ENCODE results near the gene NOS2.
"Not testable (repeated sequence)": the region's sequence is repeated elsewhere in the genome, so short reads cannot be mapped to it uniquely, and the experiment has no call there.

Gene NOS2

DNA sequence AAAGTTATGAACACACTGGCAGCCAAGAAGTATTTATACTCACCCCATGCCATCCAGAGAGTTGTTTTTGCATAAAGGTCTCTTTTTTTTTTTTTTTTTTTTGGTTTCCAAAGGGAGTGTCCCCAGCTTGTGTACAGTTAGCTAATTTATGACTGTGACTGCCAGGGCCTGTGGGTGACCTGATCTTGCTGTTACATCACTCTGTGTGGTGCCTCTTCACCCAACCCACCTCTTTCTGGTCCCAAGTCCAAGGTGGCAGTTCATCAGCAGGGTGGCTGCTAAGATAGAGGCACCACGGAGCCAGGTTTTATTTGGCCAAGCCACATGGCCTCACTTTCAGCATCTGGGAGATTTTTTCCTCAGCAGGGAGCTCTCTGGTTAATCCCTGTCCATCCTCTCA lies at the start of gene NOS2:
Gene NOS2, minus strand, starts transcription at position 8 of the 400 bp plus-strand sequence. CDS start 1,720 bp downstream, outside the sequence.
- DNase-seq, result no peak

DNA sequence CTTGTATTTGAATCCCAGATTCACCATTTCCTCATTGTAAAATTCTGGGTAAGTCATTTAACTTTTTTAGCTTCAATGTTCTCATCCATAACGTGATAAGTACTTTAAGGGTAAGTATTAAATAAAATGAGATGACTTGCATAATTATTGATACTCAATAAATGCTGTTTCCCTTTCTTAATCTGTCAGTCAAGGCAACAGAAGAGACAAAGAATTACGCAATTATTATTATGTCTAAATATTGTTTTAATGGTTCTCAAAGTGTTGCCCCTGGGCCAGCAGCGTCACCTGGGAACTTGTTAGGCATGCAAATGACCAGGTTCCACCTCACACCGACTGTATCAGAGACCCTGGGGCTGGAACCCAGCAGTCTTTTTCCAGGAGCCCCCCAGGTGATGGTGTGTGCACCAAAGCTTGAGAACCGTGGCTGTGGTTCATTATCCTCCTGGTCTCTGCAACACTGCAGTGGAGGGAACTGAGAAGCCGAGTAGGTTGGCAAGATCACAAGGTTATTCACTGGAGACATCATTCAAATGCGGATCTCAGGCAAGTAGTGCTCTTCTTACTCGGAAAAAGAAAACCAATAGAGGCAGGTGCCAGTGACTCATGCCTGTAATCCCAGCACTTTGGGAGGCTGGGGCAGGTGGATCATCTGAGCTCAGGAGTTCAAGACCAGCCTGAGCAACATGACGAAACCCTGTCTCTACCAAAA lies 49.3 kb upstream of the NOS2 start:
- DNase-seq, result no peak

DNA sequence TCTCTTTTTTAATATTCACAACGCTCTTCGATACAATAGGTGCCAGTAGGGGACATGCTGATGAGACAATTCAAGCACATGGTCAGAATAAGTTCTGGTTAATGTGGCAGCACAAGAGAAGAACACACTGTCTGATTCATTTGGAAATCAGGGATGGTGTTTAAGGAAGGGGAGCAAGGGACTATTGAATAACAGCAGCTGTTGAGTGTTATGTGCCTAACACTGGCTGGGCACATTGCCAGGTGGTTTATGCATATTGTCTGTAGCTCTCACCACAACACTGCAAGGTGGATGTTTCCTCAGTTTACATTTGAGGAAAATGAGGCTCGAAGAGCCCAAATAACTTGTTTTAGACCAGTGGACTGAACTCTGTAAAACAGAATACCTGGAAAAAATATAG lies 48.6 kb upstream of the NOS2 start:
- no peak for DNase-seq

DNA sequence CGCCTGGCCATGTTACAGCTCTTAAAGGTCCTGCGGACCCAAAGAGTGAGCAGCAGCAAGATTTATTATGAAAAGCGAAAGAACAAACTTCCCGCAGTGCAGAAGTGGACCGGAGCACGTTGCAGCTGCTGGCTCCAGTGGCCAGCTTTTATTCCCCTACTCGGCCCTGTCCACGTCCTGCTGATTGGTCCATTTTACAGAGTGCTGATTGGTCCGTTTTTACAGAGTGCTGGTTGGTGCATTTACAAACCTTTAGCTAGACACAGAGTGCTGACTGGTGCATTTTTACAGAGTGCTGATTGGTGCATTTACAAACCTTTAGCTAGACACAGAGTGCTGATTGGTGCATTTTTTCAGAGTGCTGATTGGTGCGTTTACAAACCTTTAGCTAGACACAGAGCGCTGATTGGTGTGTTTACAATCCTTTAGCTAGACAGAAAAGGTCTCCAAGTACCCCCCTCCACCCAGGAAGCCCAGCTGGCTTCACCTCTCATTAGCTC lies 46.5 kb upstream of the NOS2 start:
- not testable (repeated sequence) for DNase-seq

DNA sequence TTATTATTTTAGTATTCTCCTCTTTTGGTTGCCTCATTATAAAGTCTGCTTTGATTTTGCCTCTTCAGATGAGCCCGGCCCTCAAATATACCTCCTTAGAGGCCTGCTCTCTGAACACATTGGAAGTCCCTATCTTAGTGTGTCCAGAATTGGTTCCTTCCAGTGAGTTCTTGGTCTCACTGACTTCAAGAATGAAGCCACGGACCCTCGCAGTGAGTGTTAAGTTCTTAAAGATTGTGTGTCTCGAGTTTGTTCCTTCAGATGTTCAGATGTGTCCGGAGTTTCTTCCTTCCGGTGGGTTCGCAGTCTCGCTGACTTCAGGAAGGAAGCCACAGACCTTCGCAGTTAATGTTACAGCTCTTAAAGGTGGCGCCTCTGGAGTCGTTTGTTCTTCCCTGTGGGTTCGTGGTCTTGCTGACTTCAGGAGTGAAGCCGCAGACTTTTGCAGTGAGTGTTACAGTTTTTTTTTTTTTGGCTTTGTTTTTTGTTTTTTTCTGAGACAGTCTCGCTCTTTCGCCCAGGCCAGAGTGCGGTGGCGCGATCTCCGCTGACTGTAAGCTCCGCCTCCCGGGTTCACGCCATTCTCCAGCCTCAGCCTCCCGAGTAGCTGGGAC lies 45.8 kb upstream of the NOS2 start:
- no peak for DNase-seq

DNA sequence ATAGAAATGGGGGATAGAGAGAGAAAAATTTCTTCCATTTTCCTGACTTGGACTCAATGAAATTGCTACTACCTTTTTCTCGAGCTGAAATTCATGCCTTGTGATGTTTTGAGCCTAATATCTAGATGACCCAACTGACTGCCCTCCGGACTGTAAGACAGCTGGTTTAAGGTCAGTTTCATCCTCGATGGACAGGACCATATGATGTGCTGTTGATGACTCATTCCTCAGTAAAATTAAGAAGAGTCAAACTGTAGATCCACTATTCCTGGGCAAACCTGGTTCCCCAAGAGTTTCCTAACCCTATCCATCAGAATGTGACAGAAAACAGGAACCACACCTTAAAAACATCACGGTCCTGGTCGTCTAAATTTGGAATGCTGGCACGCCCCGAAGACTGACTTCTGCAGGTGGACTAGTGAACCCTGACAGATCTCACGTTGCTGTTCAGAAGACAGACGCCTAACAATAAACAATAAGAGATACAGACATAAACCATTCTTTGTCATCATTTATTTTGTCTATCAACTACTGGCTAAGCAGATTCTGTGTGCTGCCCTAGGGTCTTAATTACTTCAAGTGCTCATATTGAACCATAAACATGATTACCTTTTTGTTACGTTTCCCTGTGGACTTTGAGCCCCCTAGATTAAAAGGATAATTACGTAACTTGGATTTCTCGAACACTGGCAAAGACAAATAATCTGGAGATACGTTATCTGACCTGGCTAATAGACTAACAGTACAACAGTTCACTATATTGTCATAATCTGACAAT lies 45.1 kb upstream of the NOS2 start:
- DNase-seq, result no peak

DNA sequence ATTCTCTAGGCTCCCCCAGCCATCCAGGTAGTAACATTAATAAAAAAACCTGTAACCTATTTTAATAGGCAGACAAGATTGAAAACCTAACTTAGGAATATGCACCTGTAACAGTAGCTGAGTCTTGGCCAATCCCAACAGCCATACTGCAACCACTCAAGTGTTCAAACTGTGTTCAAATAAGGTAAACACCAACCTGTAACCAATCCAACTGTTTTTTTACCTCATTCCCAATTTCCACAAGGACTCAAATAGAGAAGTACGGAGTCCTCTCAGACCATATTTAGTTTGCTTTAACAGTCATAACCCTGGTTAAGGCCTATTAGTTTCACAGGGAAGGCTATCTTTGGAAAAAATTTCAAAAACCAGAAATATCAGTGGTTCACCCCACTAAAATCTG lies 40.4 kb upstream of the NOS2 start:
- no peak for DNase-seq

DNA sequence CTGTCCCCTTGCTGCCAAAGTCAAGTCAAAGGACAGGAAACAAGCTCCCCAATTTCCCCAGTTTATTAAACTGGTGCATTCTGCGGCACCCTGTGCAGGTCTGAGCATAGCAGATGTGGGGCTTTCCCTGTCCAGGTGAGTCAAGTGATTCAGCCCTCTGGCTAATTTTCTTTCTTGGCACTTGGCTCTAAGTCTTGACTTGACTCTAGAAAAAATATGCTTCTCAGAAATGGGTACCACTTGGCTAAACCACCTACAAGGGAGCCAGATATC lies 40.0 kb upstream of the NOS2 start:
- DNase-seq, result not testable (repeated sequence)

DNA sequence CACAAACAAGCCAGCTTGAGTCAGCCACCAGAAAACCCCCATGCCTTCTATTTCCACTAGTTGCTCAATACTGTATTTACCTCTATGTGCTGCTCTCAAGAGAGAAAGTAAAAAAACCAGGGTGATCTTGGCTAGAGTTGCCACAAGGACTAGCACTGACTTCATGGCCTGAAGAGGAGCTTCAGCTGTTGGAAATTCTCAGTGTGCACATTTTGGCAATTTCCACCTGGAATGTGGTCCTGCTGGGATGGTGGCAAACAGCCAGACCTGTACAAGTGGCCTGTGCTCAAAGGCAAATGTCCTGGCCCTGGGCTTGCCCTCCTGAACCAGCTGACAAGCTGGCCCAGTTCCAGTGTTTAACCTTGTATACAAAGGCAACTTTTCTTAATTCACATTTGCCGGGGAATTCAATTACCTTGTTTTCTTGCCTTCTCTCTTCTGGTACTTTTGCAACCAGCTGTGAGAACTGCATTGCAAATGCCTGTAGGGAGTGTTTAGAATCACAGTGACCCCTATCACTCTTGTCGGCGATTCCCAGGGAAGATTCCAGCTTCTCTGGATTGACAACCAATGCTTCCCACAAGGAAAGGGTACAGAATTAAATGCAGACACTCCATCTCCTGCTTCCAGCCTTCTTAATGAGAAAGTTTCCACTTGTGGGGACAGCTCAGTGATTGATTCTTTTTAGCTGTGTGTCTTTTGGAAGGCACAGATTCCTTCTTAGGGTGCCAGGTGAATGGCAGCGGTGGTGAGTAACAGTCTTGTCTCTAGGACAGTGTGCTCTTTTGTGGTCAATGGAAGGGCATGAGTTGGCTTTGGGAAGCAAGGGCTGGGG lies 39.5 kb upstream of the NOS2 start:
- DNase-seq, result not testable (repeated sequence)

DNA sequence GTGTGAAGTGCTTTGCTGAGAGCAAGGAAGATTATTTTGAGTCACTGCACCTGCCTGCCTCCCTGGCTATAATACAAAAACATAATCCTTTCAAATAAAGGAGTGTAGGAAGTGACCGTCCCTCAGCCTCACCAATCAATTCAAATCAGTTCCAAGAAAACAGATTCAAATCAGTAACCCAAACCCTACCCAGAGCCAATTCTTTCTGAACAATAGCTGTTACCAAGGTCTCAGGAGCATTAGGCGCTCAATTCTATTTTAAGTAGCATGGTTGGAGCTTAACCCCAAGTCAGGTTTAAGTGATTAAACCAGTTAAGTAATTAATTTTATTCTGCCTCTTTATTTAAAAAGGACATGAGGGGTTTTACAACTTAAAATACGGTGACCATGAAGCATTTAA lies 38.3 kb upstream of the NOS2 start:
- not testable (repeated sequence) for DNase-seq

DNA sequence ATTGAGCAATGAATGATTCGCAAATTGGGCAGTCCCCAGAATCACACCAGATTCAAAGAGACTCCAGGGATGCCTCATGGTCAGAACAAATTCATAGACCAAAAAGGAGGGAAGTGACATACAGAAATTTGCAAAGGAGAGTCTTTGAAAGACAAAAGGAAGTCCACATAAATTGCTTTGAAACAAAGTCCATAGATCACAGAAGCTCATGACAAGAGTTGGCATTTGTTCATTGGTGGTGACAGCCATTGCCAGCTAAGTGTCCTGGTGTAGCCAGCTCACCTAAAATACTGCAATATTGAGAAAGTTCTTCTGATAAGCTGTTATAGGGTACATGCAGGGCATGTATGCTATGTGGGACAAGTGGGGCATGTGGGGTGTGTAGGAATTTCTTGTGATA lies 37.4 kb upstream of the NOS2 start:
- DNase-seq, result not testable (repeated sequence)

DNA sequence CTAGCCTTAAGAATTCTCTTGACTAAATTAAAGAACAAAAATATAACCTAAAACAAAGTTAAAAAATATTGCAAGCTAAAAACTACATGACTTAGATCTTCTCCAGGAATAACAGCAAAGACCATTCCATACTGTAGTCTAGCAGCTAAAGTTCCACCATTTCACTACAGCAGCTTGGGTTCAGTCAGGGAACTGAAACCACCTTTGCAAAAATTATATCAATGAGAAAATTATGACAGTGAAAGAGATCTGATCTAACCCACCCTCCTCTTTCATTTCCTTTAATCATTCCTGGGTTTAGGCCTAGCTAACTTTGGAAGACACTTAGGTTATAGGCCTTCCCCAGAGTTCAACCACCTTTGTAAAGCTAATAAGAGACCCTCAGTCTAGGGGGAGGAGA lies 36.3 kb upstream of the NOS2 start:
- no peak for DNase-seq

DNA sequence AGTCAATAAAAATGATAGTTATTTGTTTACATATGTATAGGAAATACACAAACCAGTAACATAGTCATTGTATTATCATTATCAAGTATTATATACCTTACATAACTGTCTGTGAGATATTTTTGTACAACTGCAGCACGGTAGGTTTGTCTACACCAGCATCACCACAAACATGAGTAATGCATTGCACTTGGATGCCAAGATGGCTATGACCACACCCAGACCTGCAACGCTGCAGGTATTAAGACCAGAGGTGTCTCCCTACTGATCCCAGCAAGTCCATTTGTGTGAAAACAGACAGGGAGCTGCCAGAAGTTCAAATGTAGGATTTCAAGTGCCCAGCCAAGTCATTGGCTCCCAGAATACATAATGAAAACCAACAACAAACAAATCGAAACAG lies 34.2 kb upstream of the NOS2 start:
- no peak for DNase-seq

DNA sequence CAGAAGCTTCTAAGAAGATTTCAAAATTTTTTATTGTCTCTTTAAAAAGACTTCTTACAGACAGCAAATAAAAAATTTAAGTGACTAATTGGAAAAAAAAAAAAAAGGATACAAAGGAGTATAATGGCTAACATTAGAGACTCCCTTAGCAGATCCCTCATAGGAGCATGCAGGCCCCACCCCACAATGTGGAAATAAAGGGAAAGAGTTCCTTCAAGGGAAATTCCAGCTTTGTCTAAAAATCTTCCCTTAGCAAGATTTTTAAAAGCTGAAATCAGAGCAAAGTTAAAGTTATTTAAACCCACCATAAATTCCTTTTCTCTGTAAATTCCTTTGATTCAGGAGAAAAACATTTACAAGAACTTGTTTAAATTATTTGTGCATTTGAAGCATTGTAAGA lies 32.5 kb upstream of the NOS2 start:
- DNase-seq, result no peak

DNA sequence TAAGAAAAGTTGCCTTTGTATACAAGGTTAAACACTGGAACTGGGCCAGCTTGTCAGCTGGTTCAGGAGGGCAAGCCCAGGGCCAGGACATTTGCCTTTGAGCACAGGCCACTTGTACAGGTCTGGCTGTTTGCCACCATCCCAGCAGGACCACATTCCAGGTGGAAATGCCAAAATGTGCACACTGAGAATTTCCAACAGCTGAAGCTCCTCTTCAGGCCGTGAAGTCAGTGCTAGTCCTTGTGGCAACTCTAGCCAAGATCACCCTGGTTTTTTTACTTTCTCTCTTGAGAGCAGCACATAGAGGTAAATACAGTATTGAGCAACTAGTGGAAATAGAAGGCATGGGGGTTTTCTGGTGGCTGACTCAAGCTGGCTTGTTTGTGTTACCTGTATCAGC lies 29.6 kb upstream of the NOS2 start:
- not testable (repeated sequence) for DNase-seq

DNA sequence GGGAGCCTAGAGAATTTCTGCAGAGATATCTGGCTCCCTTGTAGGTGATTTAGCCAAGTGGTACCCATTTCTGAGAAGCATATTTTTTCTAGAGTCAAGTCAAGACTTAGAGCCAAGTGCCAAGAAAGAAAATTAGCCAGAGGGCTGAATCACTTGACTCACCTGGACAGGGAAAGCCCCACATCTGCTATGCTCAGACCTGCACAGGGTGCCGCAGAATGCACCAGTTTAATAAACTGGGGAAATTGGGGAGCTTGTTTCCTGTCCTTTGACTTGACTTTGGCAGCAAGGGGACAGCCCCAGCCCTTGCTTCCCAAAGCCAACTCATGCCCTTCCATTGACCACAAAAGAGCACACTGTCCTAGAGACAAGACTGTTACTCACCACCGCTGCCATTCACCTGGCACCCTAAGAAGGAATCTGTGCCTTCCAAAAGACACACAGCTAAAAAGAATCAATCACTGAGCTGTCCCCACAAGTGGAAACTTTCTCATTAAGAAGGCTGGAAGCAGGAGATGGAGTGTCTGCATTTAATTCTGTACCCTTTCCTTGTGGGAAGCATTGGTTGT lies 28.9 kb upstream of the NOS2 start:
- not testable (repeated sequence) for DNase-seq

DNA sequence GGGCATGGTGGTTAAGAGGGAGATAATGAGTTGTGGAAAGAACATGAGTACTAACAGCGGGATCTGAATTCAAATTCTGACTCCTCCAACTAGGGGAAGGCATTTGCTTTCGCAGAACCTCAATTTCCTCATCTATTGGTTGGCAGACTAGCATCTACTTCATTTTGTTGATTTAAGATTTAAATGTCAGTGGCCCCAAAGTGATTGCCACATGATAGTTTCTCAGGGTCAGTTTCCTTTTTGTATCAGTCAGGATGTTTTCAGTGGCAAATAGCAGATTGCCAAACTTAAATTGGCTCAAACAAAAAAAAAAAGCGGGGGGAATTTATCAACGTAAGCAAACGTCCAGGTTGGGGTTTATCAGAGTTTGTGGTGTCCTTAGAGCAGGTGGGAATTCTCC lies 25.1 kb upstream of the NOS2 start:
- DNase-seq, result no peak

DNA sequence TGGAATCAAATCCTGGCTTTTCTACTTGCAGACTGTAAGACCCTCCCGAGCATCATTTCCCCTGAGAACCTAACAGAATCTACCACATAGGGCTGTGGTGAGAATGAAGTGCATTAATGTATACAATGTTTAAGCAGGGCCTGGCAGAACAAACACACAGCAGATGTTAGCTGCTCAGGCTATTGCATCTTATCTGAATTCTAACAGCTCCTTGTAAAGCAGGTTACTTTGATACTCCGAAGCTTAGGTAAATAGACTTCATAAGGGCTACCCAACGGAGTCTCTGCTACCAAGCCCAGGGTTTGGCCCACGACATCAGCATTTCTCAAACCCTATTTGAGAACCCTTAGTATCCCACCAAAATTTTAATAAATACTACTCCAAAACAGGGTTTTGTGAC lies 24.4 kb upstream of the NOS2 start:
- no peak for DNase-seq

DNA sequence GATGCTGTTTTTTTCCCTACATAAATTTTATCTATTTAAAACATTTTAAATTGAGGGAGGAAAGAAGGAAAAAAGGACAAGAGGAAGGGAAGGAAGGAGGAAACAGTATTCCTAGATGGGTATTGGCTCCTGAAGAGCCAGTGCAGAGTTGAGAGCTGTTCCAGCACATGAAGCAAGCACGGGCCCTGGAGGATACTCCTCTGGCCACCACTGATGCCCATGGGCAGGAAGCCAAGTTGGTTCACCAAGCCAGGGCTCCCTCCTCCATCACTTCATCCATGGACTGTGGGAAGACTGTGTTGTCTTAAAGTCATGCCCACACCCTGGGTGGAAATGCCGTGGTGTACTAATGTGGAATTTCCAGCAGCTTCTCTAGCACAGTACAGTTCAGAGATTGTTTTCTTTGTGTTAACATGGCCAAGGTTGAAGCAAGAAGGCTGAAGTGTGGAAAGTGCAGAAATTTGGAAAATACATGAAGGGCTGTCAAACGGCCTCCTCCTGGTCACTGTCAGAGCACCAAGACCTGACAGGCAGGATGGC lies 23.9 kb upstream of the NOS2 start:
- DNase-seq, result no peak

DNA sequence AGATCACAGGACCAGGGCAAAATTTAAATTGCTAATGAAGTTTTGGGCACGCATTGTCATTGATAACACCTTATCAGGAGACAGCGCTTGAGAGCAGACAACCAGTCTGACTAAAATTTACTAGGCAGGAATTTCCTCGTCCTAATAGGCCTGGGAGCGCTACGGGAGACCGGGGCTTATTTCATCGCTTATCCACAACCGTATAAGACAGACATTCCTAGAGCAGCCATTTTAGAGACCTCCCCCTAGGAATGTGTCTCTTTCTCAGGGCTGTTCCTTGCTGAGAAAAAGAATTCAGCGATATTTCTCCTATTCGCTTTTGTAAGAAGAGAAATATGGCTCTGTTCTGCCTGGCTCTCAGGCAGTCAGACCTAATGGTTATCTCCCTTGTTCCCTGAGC lies 21.8 kb upstream of the NOS2 start:
- not testable (repeated sequence) for DNase-seq

DNA sequence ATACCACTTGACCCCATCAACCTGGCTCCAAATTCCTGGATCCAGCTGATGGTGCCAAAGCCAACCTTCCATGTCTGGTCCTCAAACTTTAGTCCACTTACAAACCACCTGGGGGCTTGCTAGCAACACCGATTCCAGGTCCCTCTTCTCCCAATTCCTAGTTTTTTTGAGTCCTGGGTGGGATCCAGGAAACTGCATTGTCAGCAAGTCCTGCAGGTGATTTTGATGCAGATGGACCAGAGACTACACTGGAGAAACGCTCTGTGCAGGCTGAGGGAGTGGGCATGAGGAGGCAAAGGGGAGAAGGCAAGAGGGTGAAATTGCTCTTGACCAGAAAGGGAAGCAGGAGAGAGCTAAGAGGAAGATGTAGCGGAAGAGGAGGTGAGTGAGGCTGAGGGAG lies 21.0 kb upstream of the NOS2 start:
- DNase-seq, result no peak

DNA sequence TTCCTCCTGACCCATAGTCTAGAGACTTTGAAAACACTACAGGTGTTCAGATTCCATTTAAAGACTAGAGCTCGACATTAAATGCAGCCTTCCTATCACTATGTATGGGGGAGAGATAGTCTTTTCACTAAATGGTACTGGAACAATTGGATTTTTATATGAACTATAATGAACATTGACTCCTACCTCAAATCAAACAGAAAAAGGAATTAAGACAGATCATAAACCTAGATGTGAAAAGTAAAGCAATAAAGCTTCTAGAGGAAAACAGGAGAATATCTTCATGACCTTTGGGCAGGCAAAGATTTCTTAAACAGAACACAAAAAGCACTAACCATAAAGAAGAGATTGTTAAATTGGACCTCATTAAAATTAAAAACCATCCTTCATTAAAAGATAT lies 18.8 kb upstream of the NOS2 start:
- DNase-seq, result no peak

All from NCI-H446 (cell line).